Suprapubic skin (tissue), 4 donors: ENCODE results near the gene MIB1. TPM values are rescaled to one million over a fixed set of nuclear protein-coding genes. Genes with fewer than 3 reads are reported as not detected.

Experiments
- DNase-seq, 2 donors: peaks; one replicate each; pipeline ENCODE4 v3.0.0-alpha.2; 2019; ENCODE audit warnings: low spot score in 2 of 2
- H3K27ac ChIP-seq: fragments of 200-600 bp; sonication (generic); one replicate; pipeline ENCODE4 v1.5.1; 2019
- H3K27me3 ChIP-seq: fragments of 200-600 bp; sonication (generic); one replicate; pipeline ENCODE4 v1.5.1; 2019
- H3K36me3 ChIP-seq: fragments of 200-600 bp; sonication (generic); one replicate; pipeline ENCODE4 v1.5.1; 2019
- H3K4me1 ChIP-seq: fragments of 200-600 bp; sonication (generic); one replicate; pipeline ENCODE4 v1.5.1; 2019
- H3K4me3 ChIP-seq: fragments of 200-600 bp; sonication (generic); one replicate; pipeline ENCODE4 v1.5.1; 2019; ENCODE audit warnings: mild to moderate bottlenecking
- H3K9me3 ChIP-seq: fragments of 200-600 bp; sonication (generic); one replicate; pipeline ENCODE4 v1.5.1; 2019
- EP300 ChIP-seq: sonication (generic); formaldehyde crosslinking; IDR thresholded peaks from one replicate; pipeline ENCODE4 v1.6.1; 2017; ENCODE audit warnings: antibody characterized with exemption
- POLR2A ChIP-seq, 2 donors: fragments of 450-650 bp; IDR thresholded peaks; one replicate each; pipeline ENCODE4 v1.6.1; 2017; ENCODE audit warnings: antibody characterized with exemption in 2 of 2, mild to moderate bottlenecking in 2 of 2, moderate library complexity in 2 of 2
- POLR2AphosphoS5 ChIP-seq, 3 donors: sonication (generic); formaldehyde crosslinking; IDR thresholded peaks; one replicate each; pipeline ENCODE4 v1.6.1; 2017; ENCODE audit warnings: antibody characterized with exemption in 3 of 3
- whole genome bisulfite sequencing: methylation state at CpG from one replicate; pipeline ENCODE4 v1.1.5; 2018; 5-methylcytosine and 5-hydroxymethylcytosine counted together
- total RNA-seq, 4 donors: library from RNA; depleted of rRNA; stranded (reverse); fragments of >200 nt; gene quantifications; one replicate each; pipeline ENCODE4 v1.1.0, GENCODE V29; 2016
- TF ChIP-seq, protein P1 (sequence below), 2 donors: fragments of 200-600 bp in 1 of 2; fragments of 450-650 bp in 1 of 2; sonication (generic) in 1 of 2; IDR thresholded peaks; one replicate each; pipeline ENCODE4 v1.5.1; 2016 to 2019; ENCODE audit warnings: antibody characterized with exemption in 2 of 2, mild to moderate bottlenecking in 1 of 2, moderate library complexity in 1 of 2

The MIB1 gene
- total RNA-seq, 4 donors from 2014 or later, result 16.6 to 25.4 (median 24.1) TPM

DNA sequence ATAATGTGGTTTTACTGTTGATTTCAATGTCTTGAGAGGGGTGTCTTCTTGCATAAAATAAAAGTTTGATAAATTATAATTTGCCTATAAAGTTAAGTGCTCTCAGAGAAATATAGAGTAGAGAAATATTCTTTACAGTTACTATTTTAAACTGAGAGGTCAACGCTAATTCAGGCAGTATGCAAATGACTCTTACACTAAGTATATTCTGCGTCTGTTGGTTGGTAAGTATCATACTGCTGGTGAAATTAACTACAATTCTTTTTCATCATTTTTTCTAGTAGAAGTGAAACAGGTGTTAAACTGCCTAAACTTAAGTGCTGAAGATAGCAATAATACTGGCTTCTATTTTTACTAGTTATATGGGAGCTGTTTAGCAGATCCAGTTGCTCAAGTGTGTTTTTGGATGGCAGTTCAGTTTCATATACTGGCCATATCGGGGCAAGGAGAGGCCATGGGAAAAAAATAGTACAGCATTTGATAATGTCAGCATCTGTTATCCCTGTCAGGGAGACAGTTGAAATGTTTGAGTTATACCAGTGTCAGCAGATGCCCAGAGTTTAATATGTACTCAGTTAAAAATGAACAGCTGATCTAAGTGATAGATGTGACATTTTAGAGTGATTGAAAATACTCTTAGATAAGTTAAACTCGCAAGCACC lies 86.2 kb downstream of the MIB1 start:
- TF ChIP-seq, protein P1, sequence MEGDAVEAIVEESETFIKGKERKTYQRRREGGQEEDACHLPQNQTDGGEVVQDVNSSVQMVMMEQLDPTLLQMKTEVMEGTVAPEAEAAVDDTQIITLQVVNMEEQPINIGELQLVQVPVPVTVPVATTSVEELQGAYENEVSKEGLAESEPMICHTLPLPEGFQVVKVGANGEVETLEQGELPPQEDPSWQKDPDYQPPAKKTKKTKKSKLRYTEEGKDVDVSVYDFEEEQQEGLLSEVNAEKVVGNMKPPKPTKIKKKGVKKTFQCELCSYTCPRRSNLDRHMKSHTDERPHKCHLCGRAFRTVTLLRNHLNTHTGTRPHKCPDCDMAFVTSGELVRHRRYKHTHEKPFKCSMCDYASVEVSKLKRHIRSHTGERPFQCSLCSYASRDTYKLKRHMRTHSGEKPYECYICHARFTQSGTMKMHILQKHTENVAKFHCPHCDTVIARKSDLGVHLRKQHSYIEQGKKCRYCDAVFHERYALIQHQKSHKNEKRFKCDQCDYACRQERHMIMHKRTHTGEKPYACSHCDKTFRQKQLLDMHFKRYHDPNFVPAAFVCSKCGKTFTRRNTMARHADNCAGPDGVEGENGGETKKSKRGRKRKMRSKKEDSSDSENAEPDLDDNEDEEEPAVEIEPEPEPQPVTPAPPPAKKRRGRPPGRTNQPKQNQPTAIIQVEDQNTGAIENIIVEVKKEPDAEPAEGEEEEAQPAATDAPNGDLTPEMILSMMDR (IDR thresholded peaks at IDR 0.05), result no peak
- no peak for TF ChIP-seq POLR2AphosphoS5 (IDR thresholded peaks at IDR 0.05)
- no peak for TF ChIP-seq POLR2A (IDR thresholded peaks at IDR 0.05)
- TF ChIP-seq EP300, result no peak
- 78% methylated on average over 4 of the region's 4 CpGs for WGBS
- no peaks in the 10 kb centered on the region for H3K9me3 ChIP-seq
- no peak overlapping the region for H3K4me3 ChIP-seq
- no peaks in the 10 kb centered on the region for H3K27me3 ChIP-seq
- no peak for DNase-seq
- H3K4me1 ChIP-seq, result no peaks in the 10 kb centered on the region
- no peaks in the 10 kb centered on the region for H3K36me3 ChIP-seq
- H3K27ac ChIP-seq, result no peak overlapping the region

DNA sequence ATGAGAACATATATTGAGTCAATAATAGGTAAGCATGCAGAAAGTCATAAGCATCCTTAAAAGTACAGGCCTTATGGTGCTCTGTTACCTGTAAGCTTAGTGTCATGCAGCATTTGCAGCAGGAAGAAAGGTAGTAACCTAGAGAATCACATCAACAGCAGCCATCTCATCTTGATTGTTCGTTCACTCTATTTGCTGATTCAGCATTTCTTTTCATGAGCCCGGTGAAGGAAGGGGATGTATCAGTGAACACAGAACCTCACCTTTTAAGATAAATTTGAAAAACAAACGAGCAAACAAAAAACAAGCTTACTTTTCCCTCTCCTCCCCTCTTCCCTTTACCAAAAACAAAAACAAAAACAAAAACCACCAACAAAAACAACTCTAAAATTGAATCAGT lies 89.9 kb downstream of the MIB1 start:
- Histone ChIP-seq H3K27me3 (no peaks in the 10 kb centered on the region), H3K36me3 (no peaks in the 10 kb centered on the region), H3K4me3 (no peak overlapping the region), H3K27ac (no peak overlapping the region), H3K4me1 (no peaks in the 10 kb centered on the region), H3K9me3 (no peaks in the 10 kb centered on the region)
- 75% methylated on average over 3 of the region's 3 CpGs for WGBS
- no peak for TF ChIP-seq EP300
- TF ChIP-seq POLR2A (IDR thresholded peaks at IDR 0.05), result no peak
- TF ChIP-seq POLR2AphosphoS5 (IDR thresholded peaks at IDR 0.05), result no peak
- TF ChIP-seq, protein P1 (IDR thresholded peaks at IDR 0.05), result no peak
- DNase-seq, result no peak

GRCh38 chr18:21831413-21831831 lies 90.8 kb downstream of the MIB1 start:
- 88% methylated on average over 5 of the region's 5 CpGs for WGBS
- DNase-seq, result no peak
- Histone ChIP-seq H3K4me1 (no peaks in the 10 kb centered on the region), H3K9me3 (no peaks in the 10 kb centered on the region), H3K36me3 (no peaks in the 10 kb centered on the region), H3K4me3 (no peak overlapping the region), H3K27ac (no peak overlapping the region), H3K27me3 (no peaks in the 10 kb centered on the region)
- TF ChIP-seq, protein P1 (IDR thresholded peaks at IDR 0.05), result no peak
- TF ChIP-seq EP300 (no peak), POLR2AphosphoS5 (IDR thresholded peaks at IDR 0.05) (no peak), POLR2A (IDR thresholded peaks at IDR 0.05) (no peak)

DNA sequence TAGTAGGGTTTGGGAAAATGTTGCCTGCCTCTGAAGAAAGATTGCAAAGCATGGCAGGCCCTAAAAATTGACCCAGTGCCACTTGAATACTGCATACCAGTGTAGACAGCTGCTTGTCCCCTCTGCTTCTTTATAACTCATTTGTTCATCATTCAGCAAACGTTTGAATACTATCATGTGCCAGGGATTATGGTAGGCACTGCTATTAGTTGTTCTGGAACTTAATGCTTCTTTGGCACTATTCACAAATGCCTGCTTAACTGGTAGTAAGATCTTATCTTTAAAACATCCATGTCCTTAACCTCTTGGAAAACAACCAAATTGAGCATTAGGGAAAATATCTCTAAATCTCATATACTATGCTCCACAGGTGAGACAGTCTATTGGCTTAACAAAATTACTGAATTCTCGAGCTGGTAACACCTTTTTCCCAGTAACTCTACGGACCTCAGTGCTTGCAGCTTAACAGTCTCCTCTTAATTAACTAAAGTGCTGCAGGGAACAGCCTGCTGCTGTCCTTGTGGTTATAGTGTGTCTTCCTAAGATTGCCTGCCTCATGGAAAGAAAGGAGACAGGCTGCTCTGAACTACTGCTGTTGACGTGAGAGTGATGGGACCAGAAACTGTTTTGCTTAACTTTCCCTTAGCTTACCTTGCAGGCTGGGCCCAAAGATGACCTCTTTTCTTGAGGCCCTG lies 93.2 kb downstream of the MIB1 start:
- H3K4me1 ChIP-seq, result no peaks in the 10 kb centered on the region
- H3K36me3 ChIP-seq, result peaks cover 2% of the 10 kb centered on the region
- H3K27me3 ChIP-seq, result no peaks in the 10 kb centered on the region
- H3K9me3 ChIP-seq, result no peaks in the 10 kb centered on the region
- TF ChIP-seq POLR2AphosphoS5 (IDR thresholded peaks at IDR 0.05) (no peak), POLR2A (IDR thresholded peaks at IDR 0.05) (no peak), EP300 (no peak)
- TF ChIP-seq, protein P1 (IDR thresholded peaks at IDR 0.05), result no peak
- no peak overlapping the region for H3K27ac ChIP-seq
- WGBS, result 45% methylated on average over 4 of the region's 4 CpGs
- no peak overlapping the region for H3K4me3 ChIP-seq
- no peak for DNase-seq

GRCh38 chr18:21834299-21834660 lies 93.7 kb downstream of the MIB1 start:
- 99% methylated on average over 3 of the region's 3 CpGs for WGBS
- Histone ChIP-seq H3K27ac (no peak overlapping the region), H3K4me1 (no peaks in the 10 kb centered on the region), H3K36me3 (peaks cover 4% of the 10 kb centered on the region), H3K4me3 (no peak overlapping the region), H3K27me3 (no peaks in the 10 kb centered on the region), H3K9me3 (no peaks in the 10 kb centered on the region)
- TF ChIP-seq POLR2A (IDR thresholded peaks at IDR 0.05) (no peak), POLR2AphosphoS5 (IDR thresholded peaks at IDR 0.05) (no peak), EP300 (no peak)
- TF ChIP-seq, protein P1 (IDR thresholded peaks at IDR 0.05), result no peak
- DNase-seq, result no peak
